HG03066 (cell line): ENCODE measurements around the gene MACROD2.
"Not testable (repeated sequence)": the region's sequence is repeated elsewhere in the genome, so short reads cannot be mapped to it uniquely, and the experiment has no call there.

ENCODE experiments used
- ATAC-seq: cut with Tn5 transposase; IDR thresholded peaks from one replicate; pipeline ENCODE4 v1.9.1; 2021; ENCODE audit warnings: low read depth; ENCODE audit not compliant: unreplicated experiment

The MACROD2 gene

GRCh38 chr20:14178528-14178927, 183.2 kb downstream of the MACROD2 start:
- no peak for ATAC-seq

- ATAC-seq = no peak
Measured at GRCh38 chr20:14178952-14179351, 183.6 kb downstream of the MACROD2 start.

GRCh38 chr20:14189794-14190402, 194.6 kb downstream of the MACROD2 start:
- no peak for ATAC-seq

- no peak for ATAC-seq
Measured at GRCh38 chr20:14191559-14191958, 196.2 kb downstream of the MACROD2 start.

GRCh38 chr20:14193443-14193842, 198.1 kb downstream of the MACROD2 start:
- no peak for ATAC-seq

- no peak for ATAC-seq
Measured at GRCh38 chr20:14193885-14194284, 198.6 kb downstream of the MACROD2 start.

GRCh38 chr20:14197097-14197496, 201.8 kb downstream of the MACROD2 start:
- no peak for ATAC-seq

GRCh38 chr20:14198416-14198815, 203.1 kb downstream of the MACROD2 start:
- ATAC-seq = no peak

- no peak for ATAC-seq
Measured at GRCh38 chr20:14199111-14199510, 203.8 kb downstream of the MACROD2 start.

- ATAC-seq = no peak
Measured at GRCh38 chr20:14203657-14204056, 208.3 kb downstream of the MACROD2 start.

GRCh38 chr20:14207591-14207990, 212.3 kb downstream of the MACROD2 start:
- no peak for ATAC-seq

- ATAC-seq = no peak
Measured at GRCh38 chr20:14208956-14209355, 213.6 kb downstream of the MACROD2 start.

- ATAC-seq = no peak
Measured at GRCh38 chr20:14210146-14210545, 214.8 kb downstream of the MACROD2 start.

- ATAC-seq = no peak
Measured at GRCh38 chr20:14214046-14214445, 218.7 kb downstream of the MACROD2 start.

GRCh38 chr20:14215880-14216279, 220.6 kb downstream of the MACROD2 start:
- ATAC-seq = not testable (repeated sequence)

- ATAC-seq = no peak
Measured at GRCh38 chr20:14219801-14220461, 224.6 kb downstream of the MACROD2 start.

GRCh38 chr20:14220986-14221385, 225.7 kb downstream of the MACROD2 start:
- no peak for ATAC-seq

GRCh38 chr20:14223806-14224205, 228.5 kb downstream of the MACROD2 start:
- ATAC-seq = no peak

GRCh38 chr20:14226051-14227049, 231.0 kb downstream of the MACROD2 start:
- not testable (repeated sequence) for ATAC-seq

GRCh38 chr20:14232650-14233049, 237.3 kb downstream of the MACROD2 start:
- no peak for ATAC-seq

- ATAC-seq = no peak
Measured at GRCh38 chr20:14234666-14235295, 239.5 kb downstream of the MACROD2 start.
